Activated T-cell treated with anti-CD3 and anti-CD28 coated beads for 1 hour (primary cell): ENCODE results near the gene KAZN.

Experiments
- DNase-seq: peaks from one replicate; pipeline ENCODE4 v3.0.0-alpha.2; 2020; ENCODE audit warnings: low read depth

The KAZN gene

DNA sequence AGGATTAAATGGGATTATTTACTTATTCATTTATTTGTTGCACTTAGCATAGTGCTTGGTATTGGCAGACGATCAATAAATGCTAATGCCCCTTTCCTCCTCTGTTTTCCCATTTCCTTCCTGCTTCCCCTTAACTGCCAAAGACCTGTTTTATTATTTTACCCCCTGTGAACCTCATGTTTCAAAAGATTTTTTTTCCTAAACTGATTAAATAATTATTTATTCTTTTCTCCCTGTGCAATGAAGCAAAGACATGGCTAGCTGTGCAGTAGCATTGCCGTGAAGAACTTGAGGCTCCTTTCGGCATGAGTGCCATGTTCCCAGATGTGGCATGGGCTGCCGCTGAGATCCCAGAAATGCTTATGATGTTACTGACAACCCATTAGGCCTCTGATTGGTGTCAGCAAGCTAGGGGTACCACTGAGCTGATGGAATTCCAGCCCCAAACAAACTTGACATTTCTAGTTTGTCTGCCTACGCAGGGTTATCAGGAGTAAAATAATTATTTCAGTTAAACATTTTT lies 288.6 kb downstream of the KAZN start:
- DNase-seq, result no peak

DNA sequence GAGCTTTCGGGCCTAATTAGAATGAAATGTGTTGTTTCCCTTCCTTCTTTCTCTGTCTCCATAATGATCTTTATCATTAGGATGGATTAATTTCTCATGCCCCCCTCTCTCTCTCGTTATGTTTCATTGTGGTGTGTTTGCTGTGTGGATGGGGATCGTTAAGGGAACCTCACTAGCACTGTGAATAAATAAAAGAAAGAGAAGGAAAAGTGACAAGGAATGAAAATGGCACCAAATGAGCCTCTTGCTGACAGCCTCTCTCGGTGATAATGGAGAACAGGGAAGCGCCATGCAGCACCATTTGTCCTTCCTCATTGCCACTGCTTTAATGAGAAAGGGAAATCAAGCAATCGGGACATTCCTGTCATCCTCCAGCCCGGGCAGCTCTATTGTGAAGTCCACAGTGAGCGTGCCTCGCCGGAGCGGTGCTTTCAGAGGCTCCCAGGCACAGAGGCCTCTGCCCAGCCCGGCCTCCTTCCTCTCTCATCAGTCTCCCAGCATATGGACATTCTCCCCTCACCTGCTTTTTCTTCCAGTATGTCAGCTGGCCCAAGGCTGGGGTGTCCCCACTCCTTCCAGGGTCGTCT lies 289.4 kb downstream of the KAZN start:
- no peak for DNase-seq

GRCh38 chr1:14888374-14888773 lies 289.9 kb downstream of the KAZN start:
- DNase-seq, result no peak

GRCh38 chr1:14889825-14890440 lies 291.4 kb downstream of the KAZN start:
- no peak for DNase-seq

DNA sequence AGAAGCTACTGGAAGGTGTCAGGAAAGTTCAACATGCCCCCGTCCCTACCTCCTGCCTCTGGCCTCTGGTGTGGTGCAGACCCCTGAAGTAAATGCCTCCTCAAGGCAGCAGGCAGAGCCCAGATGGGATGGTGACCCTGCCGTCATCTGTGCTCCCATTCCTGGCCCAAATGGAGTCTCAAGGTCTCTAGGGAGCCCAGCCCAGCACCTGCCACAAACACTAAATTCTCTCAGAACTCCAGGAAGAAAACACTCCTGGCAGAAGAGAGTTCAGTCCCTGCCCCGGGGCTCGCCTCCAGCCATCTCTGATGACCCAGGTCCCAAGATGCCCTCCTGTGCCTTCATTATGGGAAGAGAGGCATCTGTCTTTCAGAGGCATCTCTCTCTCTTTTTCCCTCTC lies 293.5 kb downstream of the KAZN start:
- no peak for DNase-seq

GRCh38 chr1:14894811-14895560 lies 296.5 kb downstream of the KAZN start:
- DNase-seq, result no peak

GRCh38 chr1:14895727-14896126 lies 297.2 kb downstream of the KAZN start:
- DNase-seq, result no peak

- DNase-seq, result no peak
Measured at GRCh38 chr1:14896381-14897079, 298.0 kb downstream of the KAZN start.

GRCh38 chr1:14897080-14897449 lies 298.6 kb downstream of the KAZN start:
- no peak for DNase-seq

- no peak for DNase-seq
Measured at GRCh38 chr1:14897547-14897946, 299.1 kb downstream of the KAZN start.

DNA sequence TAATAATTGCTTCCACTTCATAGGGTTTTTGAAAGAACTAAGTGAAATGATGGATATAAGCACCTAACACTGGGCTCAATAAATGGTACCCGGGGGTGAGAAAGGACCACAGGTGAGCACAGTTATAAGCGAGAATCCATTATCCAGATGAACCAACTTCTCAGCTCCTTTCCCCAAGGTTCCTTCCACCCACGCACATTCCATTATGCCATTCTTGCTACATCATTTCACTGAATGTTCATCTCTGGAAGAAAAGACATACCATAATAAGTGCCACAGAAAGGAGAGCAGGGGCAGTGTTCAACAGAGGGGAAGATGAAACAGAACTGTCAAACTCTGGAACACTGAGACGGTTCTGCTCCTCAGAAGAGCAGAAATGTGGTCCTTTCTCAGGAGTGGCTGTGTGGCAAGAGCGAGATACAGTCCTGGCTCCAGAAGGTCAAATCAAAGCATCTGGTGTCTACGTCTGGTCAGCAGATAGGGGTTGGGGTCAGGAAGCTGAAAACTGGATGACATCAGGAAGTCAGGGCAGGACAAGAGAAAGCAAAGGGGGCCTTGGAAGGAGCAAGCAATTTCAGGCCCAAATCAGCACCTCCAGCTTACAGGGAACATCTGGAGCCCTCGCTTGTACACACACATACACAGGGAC lies 299.6 kb downstream of the KAZN start:
- DNase-seq, result no peak

- DNase-seq, result no peak
Measured at GRCh38 chr1:14899686-14900085, 301.2 kb downstream of the KAZN start.

- no peak for DNase-seq
Measured at GRCh38 chr1:14901371-14901954, 303.0 kb downstream of the KAZN start.

GRCh38 chr1:14903922-14904321 lies 305.4 kb downstream of the KAZN start:
- DNase-seq, result no peak

- DNase-seq, result no peak
Measured at GRCh38 chr1:14906665-14907064, 308.2 kb downstream of the KAZN start.

DNA sequence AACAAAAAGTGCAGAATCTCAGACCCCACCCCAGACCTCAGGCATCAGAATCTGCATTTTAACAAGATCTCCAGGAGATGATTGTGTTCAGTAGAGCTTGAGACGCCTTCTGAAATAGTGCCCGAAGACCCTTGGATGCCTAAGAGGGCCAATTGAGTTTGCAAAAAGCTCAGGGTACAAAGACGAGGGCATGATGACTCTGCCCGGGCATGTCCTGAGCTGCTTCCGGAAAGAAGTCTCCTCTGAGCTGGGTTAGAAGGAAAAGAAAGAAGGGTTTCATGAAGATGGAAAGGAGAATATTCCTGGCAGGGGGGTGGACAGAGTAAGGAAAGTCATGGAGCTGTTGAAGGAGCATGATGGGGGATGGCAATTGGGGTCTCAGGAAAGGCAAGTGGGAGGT lies 308.9 kb downstream of the KAZN start:
- DNase-seq, result no peak

GRCh38 chr1:14909273-14909672 lies 310.8 kb downstream of the KAZN start:
- DNase-seq, result no peak

- no peak for DNase-seq
Measured at GRCh38 chr1:14909920-14910460, 311.5 kb downstream of the KAZN start.

DNA sequence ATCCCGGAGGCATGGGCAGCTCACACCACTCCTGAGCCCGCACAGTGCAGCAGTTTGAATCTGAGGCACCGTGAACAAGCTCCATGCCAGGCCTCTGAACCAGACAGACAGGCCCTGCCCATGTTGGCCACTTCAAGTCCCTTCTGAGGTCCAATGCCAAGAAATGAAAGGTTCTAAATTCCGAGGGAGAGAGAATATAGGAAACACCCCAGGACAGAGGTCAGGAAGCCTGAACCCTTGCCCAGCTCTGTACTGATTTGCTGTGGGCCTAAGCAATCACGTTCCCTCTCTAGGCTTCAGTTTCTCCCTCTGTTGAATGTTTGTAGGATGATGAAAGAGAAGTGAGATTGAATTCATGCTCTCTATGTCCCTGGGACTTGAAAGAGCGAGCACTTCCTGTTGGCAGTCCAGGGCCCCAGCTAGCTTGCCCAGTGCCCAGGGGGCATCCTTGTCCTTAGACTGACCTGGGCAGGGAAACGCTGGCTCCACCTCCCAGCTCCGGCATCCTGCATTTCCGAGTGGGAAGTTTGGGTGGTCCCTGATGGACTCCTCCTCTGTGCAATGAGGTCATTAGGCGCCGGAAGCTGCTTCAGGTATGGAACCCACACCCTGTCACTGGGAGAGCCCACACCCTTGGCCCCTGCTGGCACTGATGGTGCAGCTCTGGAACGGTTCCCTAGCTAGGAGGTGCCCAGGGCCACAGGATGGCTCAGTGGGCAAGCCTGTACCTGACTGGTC lies 312.7 kb downstream of the KAZN start:
- no peak for DNase-seq

GRCh38 chr1:14912839-14913481 lies 314.5 kb downstream of the KAZN start:
- DNase-seq, result no peak
